Activated CD4-positive, alpha-beta T cell treated with anti-CD3 and anti-CD28 coated beads, Interleukin-2, amount 10 ng/mL, durations not matched to agents 7 days and 5 days (primary cell): Measurements from ENCODE around the gene CD248. TPM values are rescaled to one million over a fixed set of nuclear protein-coding genes. Genes with fewer than 3 reads are reported as not detected.

Source experiments
- CTCF ChIA-PET: fragments of 350-600 bp; sonication (Branson Sonifier 250); formaldehyde crosslinking; loops from one replicate; lab custom pipeline; 2021; ENCODE audit warnings: antibody characterized with exemption; lab: Charles Lee
- POLR2A ChIA-PET: fragments of 350-600 bp; sonication (Branson Sonifier 250); formaldehyde crosslinking; loops from one replicate; lab custom pipeline; 2021; ENCODE audit warnings: antibody characterized with exemption; lab: Charles Lee
- DNase-seq: peaks from one replicate; pipeline ENCODE4 v3.0.0-alpha.2; 2020
- H3K27ac Mint-ChIP-seq: one replicate; pipeline ENCODE4 v1.8.0; 2021; ENCODE audit warnings: mild to moderate bottlenecking, moderate library complexity, mixed read lengths
- H3K27me3 Mint-ChIP-seq: one replicate; pipeline ENCODE4 v1.8.0; 2021; ENCODE audit warnings: mixed read lengths
- H3K36me3 Mint-ChIP-seq: one replicate; pipeline ENCODE4 v1.8.0; 2021; ENCODE audit warnings: low read depth, mixed read lengths
- H3K4me1 Mint-ChIP-seq: one replicate; pipeline ENCODE4 v1.8.0; 2021; ENCODE audit warnings: mixed read lengths
- H3K4me3 Mint-ChIP-seq: one replicate; pipeline ENCODE4 v1.8.0; 2021; ENCODE audit warnings: mild to moderate bottlenecking, moderate library complexity, mixed read lengths
- H3K9me3 Mint-ChIP-seq: one replicate; pipeline ENCODE4 v1.8.0; 2021; ENCODE audit warnings: mixed read lengths
- total RNA-seq, 2 experiments: library from RNA; stranded (reverse); gene quantifications; one replicate each; pipeline ENCODE4 v1.2.3, GENCODE V29; 2021

The CD248 gene
- total RNA-seq, 2 experiments from 2014 or later, result 2.4 to 2.5 TPM

- DNase-seq, result no peak
- POLR2A ChIA-PET, result no interaction called here
- Mint-ChIP-seq H3K27me3 (no peaks in the 10 kb centered on the region), H3K4me1 (peaks cover 31% of the 10 kb centered on the region), H3K4me3 (no peak overlapping the region), H3K36me3 (no peaks in the 10 kb centered on the region), H3K9me3 (no peaks in the 10 kb centered on the region), H3K27ac (no peak overlapping the region)
- CTCF ChIA-PET, result interaction anchor here (0.8 to 2.1 kb wide), 7 partner anchors 8 to 109 kb away, joined by 3 to 6 read pairs (median 3); no protein-coding TSS in a partner anchor
These were observed 14.9 kb upstream of the CD248 start for GRCh38 chr11:66331542-66332370.

GRCh38 chr11:66330931-66331330 lies 14.1 kb upstream of the CD248 start:
- Mint-ChIP-seq H3K27ac (no peak overlapping the region), H3K9me3 (no peaks in the 10 kb centered on the region), H3K36me3 (no peaks in the 10 kb centered on the region), H3K4me1 (peaks cover 31% of the 10 kb centered on the region), H3K27me3 (no peaks in the 10 kb centered on the region), H3K4me3 (no peak overlapping the region)
- no peak for DNase-seq
- CTCF ChIA-PET, result interaction anchor here (0.8 to 2.6 kb wide), 6 partner anchors 9 to 108 kb away, joined by 3 to 17 read pairs (median 4); partner anchors contain the start of gene CD248
- POLR2A ChIA-PET, result no interaction called here

GRCh38 chr11:66329165-66329673 lies 12.4 kb upstream of the CD248 start:
- POLR2A ChIA-PET, result no interaction called here

GRCh38 chr11:66328302-66329144 lies 11.7 kb upstream of the CD248 start:
- Mint-ChIP-seq H3K4me3 (no peak overlapping the region), H3K27me3 (no peaks in the 10 kb centered on the region), H3K9me3 (no peaks in the 10 kb centered on the region), H3K27ac (peak overlapping the region; percentile 86), H3K36me3 (no peaks in the 10 kb centered on the region), H3K4me1 (peaks cover 50% of the 10 kb centered on the region)
- CTCF ChIA-PET, result interaction anchor here (0.8 to 2.6 kb wide), 4 partner anchors 11 to 58 kb away, joined by 3 to 17 read pairs (median 4); partner anchors contain the start of gene CD248
- DNase-seq, result peak; percentile 79
- POLR2A ChIA-PET, result no interaction called here

More at GRCh38 chr11:66329165-66329673, 12.4 kb upstream of the CD248 start:
- Mint-ChIP-seq H3K4me1 (peaks cover 46% of the 10 kb centered on the region), H3K36me3 (no peaks in the 10 kb centered on the region), H3K4me3 (no peak overlapping the region), H3K9me3 (no peaks in the 10 kb centered on the region), H3K27me3 (no peaks in the 10 kb centered on the region), H3K27ac (no peak overlapping the region)
- CTCF ChIA-PET, result interaction anchor here (0.8 to 2.6 kb wide), 6 partner anchors 12 to 57 kb away, joined by 3 to 17 read pairs (median 4); partner anchors contain the start of gene CD248
- DNase-seq, result no peak

GRCh38 chr11:66328031-66328301 lies 11.1 kb upstream of the CD248 start:
- peak overlapping the region; percentile 86 for H3K27ac Mint-ChIP-seq
- no peaks in the 10 kb centered on the region for H3K9me3 Mint-ChIP-seq
- ChIA-PET POLR2A (no interaction called here), CTCF (no interaction called here)
- DNase-seq, result peak; percentile 29
- H3K4me3 Mint-ChIP-seq, result no peak overlapping the region
- no peaks in the 10 kb centered on the region for H3K27me3 Mint-ChIP-seq
- H3K4me1 Mint-ChIP-seq, result peaks cover 51% of the 10 kb centered on the region
- no peaks in the 10 kb centered on the region for H3K36me3 Mint-ChIP-seq

- Mint-ChIP-seq H3K27ac (peak overlapping the region; percentile 86), H3K36me3 (no peaks in the 10 kb centered on the region), H3K4me3 (no peak overlapping the region), H3K4me1 (peaks cover 55% of the 10 kb centered on the region), H3K9me3 (no peaks in the 10 kb centered on the region), H3K27me3 (no peaks in the 10 kb centered on the region)
- DNase-seq, result no peak
- ChIA-PET CTCF (interaction anchor here (0.8 to 1.6 kb wide), 5 partner anchors 15 to 61 kb away, joined by 3 to 4 read pairs (median 3); no protein-coding TSS in a partner anchor), POLR2A (no interaction called here)
These were observed 10.6 kb upstream of the CD248 start for GRCh38 chr11:66327171-66328030.

- peaks cover 59% of the 10 kb centered on the region for H3K4me1 Mint-ChIP-seq
- H3K4me3 Mint-ChIP-seq, result peak overlapping the region; percentile 15
- no peaks in the 10 kb centered on the region for H3K27me3 Mint-ChIP-seq
- ChIA-PET POLR2A (no interaction called here), CTCF (interaction anchor here (0.8 to 1.6 kb wide), 5 partner anchors 14 to 62 kb away, joined by 3 to 4 read pairs (median 3); no protein-coding TSS in a partner anchor)
- H3K36me3 Mint-ChIP-seq, result no peaks in the 10 kb centered on the region
- H3K9me3 Mint-ChIP-seq, result no peaks in the 10 kb centered on the region
- DNase-seq, result peak; percentile 66
- peak overlapping the region; percentile 88 for H3K27ac Mint-ChIP-seq
These were observed 9.6 kb upstream of the CD248 start for GRCh38 chr11:66326261-66327111.

GRCh38 chr11:66325263-66325671 lies 8.4 kb upstream of the CD248 start:
- Mint-ChIP-seq H3K4me1 (peaks cover 62% of the 10 kb centered on the region), H3K27me3 (no peaks in the 10 kb centered on the region), H3K4me3 (no peak overlapping the region), H3K27ac (peak overlapping the region; percentile 88), H3K36me3 (peaks cover 4% of the 10 kb centered on the region), H3K9me3 (peaks cover 1% of the 10 kb centered on the region)
- CTCF ChIA-PET, result interaction anchor here (1.2 to 1.6 kb wide), 2 partner anchors 13 to 14 kb away, joined by 4 to 5 read pairs; no protein-coding TSS in a partner anchor
- POLR2A ChIA-PET, result no interaction called here
- no peak for DNase-seq

GRCh38 chr11:66324664-66325063 lies 7.8 kb upstream of the CD248 start:
- Mint-ChIP-seq H3K4me1 (peaks cover 67% of the 10 kb centered on the region), H3K9me3 (peaks cover 6% of the 10 kb centered on the region), H3K36me3 (peaks cover 8% of the 10 kb centered on the region), H3K4me3 (no peak overlapping the region), H3K27me3 (no peaks in the 10 kb centered on the region), H3K27ac (peak overlapping the region; percentile 71)
- ChIA-PET CTCF (interaction anchor here (0.6 to 1.6 kb wide), 3 partner anchors 12 to 293 kb away, joined by 3 to 5 read pairs (median 4); no protein-coding TSS in a partner anchor), POLR2A (no interaction called here)
- DNase-seq, result no peak

GRCh38 chr11:66323684-66324083 lies 6.8 kb upstream of the CD248 start:
- CTCF ChIA-PET, result interaction anchor here (0.6 to 1.6 kb wide), 2 partner anchors 11 to 292 kb away, joined by 3 to 5 read pairs; no protein-coding TSS in a partner anchor
- no peak overlapping the region for H3K4me3 Mint-ChIP-seq
- peaks cover 10% of the 10 kb centered on the region for H3K36me3 Mint-ChIP-seq
- DNase-seq, result no peak
- H3K9me3 Mint-ChIP-seq, result peaks cover 6% of the 10 kb centered on the region
- H3K27ac Mint-ChIP-seq, result no peak overlapping the region
- peaks cover 71% of the 10 kb centered on the region for H3K4me1 Mint-ChIP-seq
- H3K27me3 Mint-ChIP-seq, result no peaks in the 10 kb centered on the region
- POLR2A ChIA-PET, result no interaction called here
